ENCODE measurements around the gene MMAB. TPM values are rescaled to one million over a fixed set of nuclear protein-coding genes. Genes with fewer than 3 reads are reported as not detected.

MMAB gene
- total and polyA plus RNA-seq, 10 of the 15 experiments (the other 5 are each of a cell fraction or from before 2014, with no cell fraction given), result 10.6 to 65.3 (median 45.2) TPM

- H3K9me3 ChIP-seq (replicated peaks; ENCODE audit: control insufficient read depth, insufficient read depth, low read length), result no peaks in the 10 kb centered on the region
- H3K4me3 ChIP-seq, result no peak overlapping the region
- no peaks in the 10 kb centered on the region for H4K20me1 ChIP-seq (ENCODE audit: control insufficient read depth, insufficient read depth)
- no peak overlapping the region for H3K4me2 ChIP-seq (ENCODE audit: control insufficient read depth, insufficient read depth)
- intact Hi-C loops (cut with micrococcal nuclease; ENCODE audit: unreplicated experiment) (no loop called here), in situ Hi-C loops (cut with MboI) (no loop called here)
- FAIRE-seq (no peak), DNase-seq (ENCODE audit: low read depth, low spot score) (no peak), ATAC-seq (no peak)
- ChIA-PET POLR2A (interaction anchor here (0.9 kb wide), 1 partner anchor 15 kb away, joined by 3 read pairs; the partner anchor contains the start of genes MMAB and MVK), RAD21 (ENCODE audit: unreplicated experiment) (no interaction called here), SMC1A (ENCODE audit: uncharacterized antibody, unreplicated experiment) (no interaction called here), CTCF (interaction anchor here (2.3 kb wide), 1 partner anchor 9 kb away, joined by 10 read pairs; no protein-coding TSS in a partner anchor)
- H3K27ac ChIP-seq (ENCODE audit: control insufficient read depth, insufficient read depth), result no peak overlapping the region
- no peaks in the 10 kb centered on the region for H3K4me1 ChIP-seq (ENCODE audit: control insufficient read depth, insufficient read depth, low read length)
- no peaks in the 10 kb centered on the region for H3K27me3 ChIP-seq (replicated peaks in 1 of 2; ENCODE audit: control insufficient read depth in 2 of 2, insufficient read depth in 2 of 2, low read length in 1 of 2)
- H2AFZ ChIP-seq (ENCODE audit: control insufficient read depth, low read depth, low read length), result no peak overlapping the region
- peaks cover 4 to 8% of the 10 kb centered on the region in 2 experiments; a peak in 3 of 4 replicates for H3K36me3 ChIP-seq (ENCODE audit: control insufficient read depth in 2 of 2, insufficient read depth in 2 of 2, low read length in 1 of 2)
- no peaks in the 10 kb centered on the region for H3K79me2 ChIP-seq (ENCODE audit: control insufficient read depth, insufficient read depth, low read length)
- TF ChIP-seq MEF2A (IDR thresholded peaks at IDR 0.05; ENCODE audit: insufficient read depth, low read depth, low read length) (no peak), CBX3 (IDR thresholded peaks at IDR 0.05; ENCODE audit: borderline replicate concordance, low read depth) (no peak), NR2C1 (IDR thresholded peaks at IDR 0.05) (no peak), STAT3 (IDR thresholded peaks at IDR 0.05; ENCODE audit: low read depth, low read length) (no peak), NBN (IDR thresholded peaks at IDR 0.05) (no peak), EED (IDR thresholded peaks at IDR 0.05; ENCODE audit: low read depth) (no peak), MAX (IDR thresholded peaks at IDR 0.05; ENCODE audit: low read depth, low read length) (no peak), LARP7 (IDR thresholded peaks at IDR 0.05) (no peak), CBFB (IDR thresholded peaks at IDR 0.05; ENCODE audit: low read depth) (no peak), RAD21 (IDR thresholded peaks at IDR 0.05; ENCODE audit: insufficient read depth, low read depth, low read length) (no peak), MYC (IDR thresholded peaks at IDR 0.05; ENCODE audit: insufficient read depth, insufficient read length, insufficient replicate concordance, low read length, severe bottlenecking) (no peak), SIX5 (IDR thresholded peaks at IDR 0.05; ENCODE audit: low read depth, low read length, severe bottlenecking) (no peak), MYB (IDR thresholded peaks at IDR 0.05; ENCODE audit: borderline replicate concordance, low read depth, low read length) (no peak), STAT1 (conservative IDR thresholded peaks at IDR 0.05) (no peak)
- no TSS peak for BruUV-seq (replicated peaks)
- WGBS (ENCODE audit: insufficient coverage, insufficient replicate concordance, low lambda C conversion rate, missing lambda C conversion rate), result over 99% methylated on average over 26 of the region's 26 CpGs
- no peak overlapping the region for H3K9ac ChIP-seq (ENCODE audit: control insufficient read depth, insufficient read depth, low read length)
Measured at GRCh38 chr12:109588461-109589239, 15.3 kb upstream of the MMAB start.

All from GM12878 (cell line).